Vagina (tissue), 2 donors: ENCODE results near the gene CUL4A.

Experiments used
- CTCF ChIP-seq, 3 experiments: fragments of 450-650 bp in 2 of 3; fragments of 200-600 bp in 1 of 3; sonication (generic) in 1 of 3; IDR thresholded peaks; one replicate each; pipeline ENCODE4 v1.5.1; 2017 to 2019; ENCODE audit warnings: antibody characterized with exemption in 3 of 3, mild to moderate bottlenecking in 2 of 3, moderate library complexity in 2 of 3
- POLR2A ChIP-seq, 2 donors: fragments of 450-650 bp; IDR thresholded peaks; one replicate each; pipeline ENCODE4 v1.6.1; 2017; ENCODE audit warnings: antibody characterized with exemption in 2 of 2, mild to moderate bottlenecking in 2 of 2, moderate library complexity in 2 of 2
- POLR2AphosphoS5 ChIP-seq, 2 donors: sonication (generic); formaldehyde crosslinking; IDR thresholded peaks; one replicate each; pipeline ENCODE4 v1.9.0; 2017; ENCODE audit warnings: antibody characterized with exemption in 2 of 2, mild to moderate bottlenecking in 2 of 2, low read depth in 1 of 2; ENCODE audit not compliant: insufficient read depth in 1 of 2

GRCh38 chr13:113304121-113304520 is 94.7 kb downstream of the CUL4A start:
- TF ChIP-seq POLR2AphosphoS5 (IDR thresholded peaks at IDR 0.05; ENCODE audit: insufficient read depth in 1 of 2, low read depth in 1 of 2): no peak
- no peak for TF ChIP-seq CTCF (IDR thresholded peaks at IDR 0.05)
- TF ChIP-seq POLR2A (IDR thresholded peaks at IDR 0.05): no peak
